Measurements from ENCODE around the gene PIGM.

DNA sequence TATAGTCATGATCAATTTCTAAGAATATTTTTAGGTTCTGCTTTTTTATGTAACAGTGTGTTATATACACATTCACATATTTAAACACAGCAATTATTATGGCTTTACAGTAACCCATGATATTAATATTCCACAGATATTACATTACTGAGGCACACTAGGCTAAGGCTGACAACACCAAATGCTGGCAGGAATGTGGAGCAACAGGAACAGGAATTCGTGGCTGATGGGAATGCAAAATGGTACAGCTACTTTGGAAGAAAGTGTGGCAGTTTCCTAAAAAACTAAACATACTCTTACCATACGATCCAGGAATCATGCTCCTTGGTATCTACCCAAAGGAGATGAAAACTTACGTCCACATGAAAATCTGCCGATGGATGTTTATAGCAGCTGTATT is 47.7 kb upstream of the PIGM start:
- TF ChIP-seq CTCF (IDR thresholded peaks at IDR 0.05; ENCODE audit: insufficient read depth, low read length, poor library complexity, severe bottlenecking), result no peak
- TF ChIP-seq EZH2phosphoT487 (conservative IDR thresholded peaks at IDR 0.05; ENCODE audit: low read length), result no peak
